T1000 (cell line): ENCODE measurements around the gene OR2M5.

Experiments
- DNase-seq: peaks from one replicate; lab custom pipeline; 2025; ENCODE audit warnings: mixed read lengths; lab: John Stamatoyannopoulos, UW

The OR2M5 gene

GRCh38 chr1:248144513-248145198, at the start of gene OR2M5:
Gene OR2M5 (plus strand): TSS chr1:248145148. CDS start chr1:248145148, 0 bp downstream.
- no peak for DNase-seq

DNA sequence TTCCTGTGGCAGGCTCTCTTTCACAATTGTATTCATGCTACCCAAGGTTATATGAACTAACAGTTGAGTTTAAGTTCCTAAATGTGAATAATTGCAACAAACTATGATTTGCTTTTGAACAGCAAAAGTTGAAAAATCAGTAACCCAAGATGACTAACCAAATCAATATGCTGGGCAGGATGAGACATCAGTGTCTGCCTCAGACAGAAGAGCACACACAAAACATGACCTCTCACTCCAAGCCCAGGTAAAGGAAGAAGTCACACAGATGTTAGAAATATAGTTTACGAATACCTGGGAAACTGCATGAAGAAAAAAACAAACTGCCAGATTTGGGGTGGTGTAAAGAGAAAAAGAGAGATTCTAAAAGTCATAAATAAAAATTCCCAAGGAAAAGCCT, 46.4 kb upstream of the OR2M5 start:
- no peak for DNase-seq

- DNase-seq: no peak
Measured at GRCh38 chr1:248102847-248103246, 42.1 kb upstream of the OR2M5 start.

GRCh38 chr1:248111157-248111556, 33.8 kb upstream of the OR2M5 start:
- DNase-seq: no peak

- no peak for DNase-seq
Measured at GRCh38 chr1:248114890-248115289, 30.1 kb upstream of the OR2M5 start.

- DNase-seq: no peak
Measured at GRCh38 chr1:248127653-248128052, 17.3 kb upstream of the OR2M5 start.

DNA sequence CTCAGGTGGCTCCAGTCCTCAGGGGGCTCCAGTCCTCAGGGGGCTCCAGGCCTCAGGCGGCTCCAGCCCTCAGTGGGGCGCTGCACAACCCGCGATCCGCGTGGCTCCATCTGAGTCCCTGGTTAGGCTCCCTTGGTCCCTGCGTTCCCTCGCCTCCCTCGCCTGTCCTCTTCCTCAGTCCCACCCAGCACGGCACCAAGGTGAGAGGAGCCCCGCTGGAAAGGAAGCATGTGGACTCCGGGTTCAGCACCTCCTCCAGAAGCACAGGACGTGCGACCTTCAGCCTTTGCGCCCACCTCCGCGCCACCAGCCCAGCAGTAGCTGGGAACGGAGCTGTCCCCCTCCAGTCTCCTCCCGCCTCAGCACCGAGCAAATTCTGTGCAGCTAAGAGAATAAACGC, 8.1 kb upstream of the OR2M5 start:
- DNase-seq: no peak

DNA sequence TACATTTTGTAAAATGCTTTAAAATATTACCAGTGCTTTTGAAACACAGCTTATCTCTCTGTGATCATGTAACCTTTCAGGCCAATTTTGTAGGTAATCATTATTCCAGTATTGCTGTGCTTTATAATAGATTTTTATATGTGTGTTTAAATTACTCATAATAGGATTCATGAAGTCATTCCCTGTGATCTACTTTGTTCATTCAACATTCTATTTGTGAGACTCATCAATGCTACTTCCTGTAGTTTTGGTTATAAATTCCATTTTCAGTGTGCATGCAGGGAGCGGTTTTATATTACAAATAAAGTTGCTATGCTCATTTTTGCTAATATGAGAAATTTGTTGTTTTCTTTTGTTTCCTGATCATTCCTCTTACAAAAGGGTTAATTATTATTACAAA, 4.1 kb upstream of the OR2M5 start:
- DNase-seq: no peak

- DNase-seq: no peak
Measured at GRCh38 chr1:248143311-248143710, 1.6 kb upstream of the OR2M5 start.

DNA sequence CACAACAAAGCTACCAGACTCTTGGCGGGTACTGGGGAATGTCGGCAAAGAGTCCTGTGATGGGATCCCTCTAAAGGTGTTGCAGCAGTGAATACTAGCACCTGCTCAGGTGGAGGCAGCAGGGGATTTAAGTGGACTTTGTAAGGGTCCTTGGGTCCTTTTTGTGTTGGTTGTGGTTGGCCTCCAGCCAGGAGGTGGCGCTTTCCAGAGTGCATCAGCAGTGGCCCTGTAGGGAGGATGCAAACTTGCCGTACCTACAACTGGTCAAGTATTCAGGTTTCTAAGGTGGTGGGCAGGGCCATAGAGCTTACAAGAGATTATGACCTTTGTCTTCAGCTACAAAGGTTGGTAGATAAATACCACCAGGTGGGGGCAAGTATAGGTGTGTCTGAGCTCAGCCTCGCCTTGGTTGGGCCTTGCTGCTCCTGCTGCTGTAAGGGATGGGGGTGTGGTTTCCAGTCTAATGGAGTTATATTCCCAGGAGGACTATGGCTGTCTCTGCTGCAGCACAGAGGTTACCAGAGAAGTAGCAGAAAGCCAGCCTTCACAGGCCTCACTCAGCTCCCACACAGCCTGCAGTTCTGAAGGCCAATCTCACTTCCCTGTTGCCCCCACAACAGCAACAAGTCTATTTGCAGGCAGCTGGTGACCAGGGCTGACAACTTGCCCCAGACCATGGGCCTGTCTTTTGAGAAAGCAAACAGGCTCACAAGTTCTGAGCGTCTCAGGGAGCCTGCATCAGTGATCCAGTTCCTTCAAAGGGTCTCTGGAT, 7.3 kb downstream of the OR2M5 start:
- no peak for DNase-seq

- no peak for DNase-seq
Measured at GRCh38 chr1:248155927-248156326, 11.0 kb downstream of the OR2M5 start.

DNA sequence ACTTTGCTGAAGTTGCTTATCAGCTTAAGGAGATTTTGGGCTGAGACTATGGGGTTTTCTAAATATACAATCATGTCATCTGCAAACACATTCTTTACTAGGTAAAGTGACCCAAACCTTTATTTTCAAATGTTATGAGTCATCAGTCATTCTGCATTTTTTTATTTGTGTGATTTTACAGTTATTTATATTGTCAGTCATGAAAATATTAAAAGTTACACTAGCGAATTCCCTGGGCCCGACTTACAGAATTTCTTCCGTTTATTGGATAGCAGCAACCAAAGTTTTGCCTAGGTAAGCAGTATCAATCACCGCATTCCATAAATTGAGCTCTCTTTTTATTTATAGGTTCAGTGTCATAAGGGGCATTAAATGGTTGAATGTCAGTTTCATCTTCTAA, 13.8 kb downstream of the OR2M5 start:
- no peak for DNase-seq

GRCh38 chr1:248164031-248164430, 19.1 kb downstream of the OR2M5 start:
- DNase-seq: no peak

GRCh38 chr1:248165186-248165585, 20.2 kb downstream of the OR2M5 start:
- DNase-seq: no peak

GRCh38 chr1:248174521-248174920, 29.6 kb downstream of the OR2M5 start, which contains the start of gene OR2M2:
Gene OR2M2 (plus strand): TSS chr1:248174821. CDS start chr1:248179986, 5,165 bp downstream.
- no peak for DNase-seq

- DNase-seq: no peak
Measured at GRCh38 chr1:248183996-248184395, 39.0 kb downstream of the OR2M5 start.

- DNase-seq: no peak
Measured at GRCh38 chr1:248187363-248187762, 42.4 kb downstream of the OR2M5 start.

DNA sequence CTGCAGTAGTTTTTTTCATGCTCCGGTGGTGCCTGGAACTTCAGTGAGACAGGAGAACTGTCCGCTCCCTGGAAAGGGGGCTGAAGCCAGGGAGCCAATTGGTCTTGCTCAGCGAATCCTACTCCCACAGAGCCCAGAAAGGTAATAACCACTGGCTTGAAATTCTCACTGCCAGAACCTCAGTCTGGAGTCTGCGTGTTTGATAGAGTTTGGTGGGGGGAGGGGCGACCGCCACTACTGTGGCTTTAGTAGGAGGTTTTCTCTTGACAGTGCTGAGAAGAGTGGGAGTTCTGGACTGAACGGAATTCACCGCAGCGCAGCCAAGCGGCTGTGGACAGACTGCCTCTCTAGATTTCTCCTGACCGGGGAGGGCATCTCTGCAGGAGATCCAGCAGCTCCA, 44.1 kb downstream of the OR2M5 start:
- no peak for DNase-seq

- DNase-seq: no peak
Measured at GRCh38 chr1:248194117-248194516, 49.2 kb downstream of the OR2M5 start.
